ENCODE measurements around the gene KANK4. TPM values are rescaled to one million over a fixed set of nuclear protein-coding genes. Genes with fewer than 3 reads are reported as not detected.

Gene KANK4
- total and polyA plus RNA-seq, 2 donors (not counting 1 experiment from before 2014, with no cell fraction given), result not detected

DNA sequence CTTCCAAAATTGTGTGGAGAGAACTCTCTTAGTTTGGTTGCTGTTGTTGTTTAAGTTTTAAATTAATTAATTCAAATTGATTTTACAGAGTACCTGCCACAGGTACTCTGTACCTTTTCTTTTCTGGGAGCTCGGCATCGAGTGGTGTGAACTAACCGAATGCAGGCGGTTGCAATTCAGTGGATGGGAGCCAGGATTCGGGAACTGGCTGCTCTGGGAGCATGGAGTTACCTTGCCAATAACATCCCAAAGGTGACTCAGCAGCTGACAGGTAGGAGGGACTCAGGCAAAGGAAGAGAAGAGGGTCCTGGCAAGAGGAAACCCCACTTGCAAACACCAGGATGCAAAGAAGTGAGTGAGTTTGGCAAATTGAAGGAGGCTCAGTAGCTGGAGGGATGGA is 24.7 kb upstream of the KANK4 start:
- ChIA-PET CTCF (no interaction called here), POLR2A (no interaction called here)
- Histone ChIP-seq H3K27me3 (replicated peaks in 1 of 4; ENCODE audit: control extremely low read depth in 1 of 4, control insufficient read depth in 3 of 4, insufficient read depth in 4 of 4, low read length in 3 of 4) (no peaks in the 10 kb centered on the region), H3K4me3 (ENCODE audit: control extremely low read depth in 1 of 5, extremely low read depth in 1 of 5, insufficient read depth in 1 of 5, low read depth in 2 of 5, low read length in 4 of 5) (no peak overlapping the region), H3K9ac (ENCODE audit: low read length) (no peak overlapping the region), H3K4me2 (replicated peaks; ENCODE audit: low read depth, low read length, poor library complexity, severe bottlenecking) (no peak overlapping the region), H4K20me1 (ENCODE audit: control insufficient read depth, insufficient read depth, low read length, poor library complexity, severe bottlenecking) (no peaks in the 10 kb centered on the region), H3K79me2 (ENCODE audit: control insufficient read depth, insufficient read depth, low read length) (no peaks in the 10 kb centered on the region), H3K4me1 (ENCODE audit: control insufficient read depth in 2 of 2, insufficient read depth in 2 of 2, low read length in 2 of 2) (no peaks in the 10 kb centered on the region), H3K36me3 (replicated peaks in 1 of 2; ENCODE audit: control extremely low read depth in 1 of 2, control insufficient read depth in 1 of 2, extremely low read depth in 1 of 2, insufficient read depth in 2 of 2, low read length in 1 of 2) (no peaks in the 10 kb centered on the region), H2AFZ (ENCODE audit: insufficient read depth, low read depth, low read length, poor library complexity, severe bottlenecking) (no peak overlapping the region), H3K27ac (ENCODE audit: low read length in 2 of 2) (no peak overlapping the region), H3K9me3 (ENCODE audit: control extremely low read depth in 1 of 3, control insufficient read depth in 2 of 3, insufficient read depth in 1 of 3, low read length in 2 of 3) (no peaks in the 10 kb centered on the region)
- no peak overlapping the region for H3K27ac Mint-ChIP-seq
- no peaks in the 10 kb centered on the region for H3K4me1 Mint-ChIP-seq
- no peaks in the 10 kb centered on the region for H3K27me3 Mint-ChIP-seq
- no peak overlapping the region for H3K4me3 Mint-ChIP-seq
- TF ChIP-seq EZH2 (IDR thresholded peaks at IDR 0.05; ENCODE audit: borderline replicate concordance, insufficient read depth, low read depth, low read length, poor library complexity, severe bottlenecking) (no peak), CTCF (IDR thresholded peaks at IDR 0.05) (no peak)
- intact Hi-C loops (cut with micrococcal nuclease), result no loop called here
- no peaks in the 10 kb centered on the region for H3K9me3 Mint-ChIP-seq (ENCODE audit: insufficient read depth)
- WGBS (ENCODE audit: insufficient coverage), result 89% methylated on average over 3 of the region's 5 CpGs
- DNase-seq (no peak), ATAC-seq (ENCODE audit: low read depth) (no peak)

GRCh38 chr1:62342270-62342669 is 23.0 kb upstream of the KANK4 start:
- intact Hi-C loops (cut with micrococcal nuclease), result no loop called here
- Histone ChIP-seq H4K20me1 (ENCODE audit: control insufficient read depth, insufficient read depth, low read length, poor library complexity, severe bottlenecking) (no peaks in the 10 kb centered on the region), H2AFZ (ENCODE audit: insufficient read depth, low read depth, low read length, poor library complexity, severe bottlenecking) (no peak overlapping the region), H3K9ac (ENCODE audit: low read length) (no peak overlapping the region), H3K4me1 (ENCODE audit: control insufficient read depth in 2 of 2, insufficient read depth in 2 of 2, low read length in 2 of 2) (no peaks in the 10 kb centered on the region), H3K27me3 (replicated peaks in 1 of 4; ENCODE audit: control extremely low read depth in 1 of 4, control insufficient read depth in 3 of 4, insufficient read depth in 4 of 4, low read length in 3 of 4) (no peaks in the 10 kb centered on the region), H3K4me3 (ENCODE audit: control extremely low read depth in 1 of 5, extremely low read depth in 1 of 5, insufficient read depth in 1 of 5, low read depth in 2 of 5, low read length in 4 of 5) (no peak overlapping the region), H3K27ac (ENCODE audit: low read length in 2 of 2) (no peak overlapping the region), H3K9me3 (ENCODE audit: control extremely low read depth in 1 of 3, control insufficient read depth in 2 of 3, insufficient read depth in 1 of 3, low read length in 2 of 3) (no peaks in the 10 kb centered on the region), H3K36me3 (replicated peaks in 1 of 2; ENCODE audit: control extremely low read depth in 1 of 2, control insufficient read depth in 1 of 2, extremely low read depth in 1 of 2, insufficient read depth in 2 of 2, low read length in 1 of 2) (no peaks in the 10 kb centered on the region), H3K4me2 (replicated peaks; ENCODE audit: low read depth, low read length, poor library complexity, severe bottlenecking) (no peak overlapping the region), H3K79me2 (ENCODE audit: control insufficient read depth, insufficient read depth, low read length) (no peaks in the 10 kb centered on the region)
- Mint-ChIP-seq H3K27me3 (no peaks in the 10 kb centered on the region), H3K4me3 (no peak overlapping the region), H3K9me3 (ENCODE audit: insufficient read depth) (no peaks in the 10 kb centered on the region), H3K27ac (no peak overlapping the region), H3K4me1 (no peaks in the 10 kb centered on the region)
- DNase-seq (no peak), ATAC-seq (ENCODE audit: low read depth) (no peak)
- TF ChIP-seq EZH2 (IDR thresholded peaks at IDR 0.05; ENCODE audit: borderline replicate concordance, insufficient read depth, low read depth, low read length, poor library complexity, severe bottlenecking) (no peak), CTCF (IDR thresholded peaks at IDR 0.05) (no peak)
- 95% methylated on average over 1 of the region's 3 CpGs for WGBS (ENCODE audit: insufficient coverage)
- ChIA-PET CTCF (no interaction called here), POLR2A (no interaction called here)

All from B cell (primary cell).